Measurements from ENCODE around the gene APC.

The APC gene

GRCh38 chr5:112737463-112738190 is at the start of gene APC:
TSS of gene APC (plus strand) at chr5:112737885. CDS start at chr5:112754891, 17,006 bp downstream.
- Histone ChIP-seq H3K9ac (peak within 1 kb of the TSS; percentile 55), H3K9me3 (ENCODE audit: control insufficient read depth, low read length) (no peaks in the 10 kb centered on the region), H3K27ac (peak within 1 kb of the TSS; percentile 51), H3K4me1 (peaks cover 6% of the 10 kb centered on the region), H2AFZ (peak within 1 kb of the TSS; percentile 85), H3K27me3 (ENCODE audit: control insufficient read depth, insufficient read depth, low read length) (no peaks in the 10 kb centered on the region), H3K4me2 (ENCODE audit: low read length) (no peak within 1 kb of the TSS), H3K79me2 (peaks cover 1% of the 10 kb centered on the region), H3K4me3 (ENCODE audit: low read depth, low read length) (peak within 1 kb of the TSS; percentile 39), H3K36me3 (ENCODE audit: control insufficient read depth, insufficient read depth, low read length) (no peaks in the 10 kb centered on the region)
- TF ChIP-seq, protein P1, sequence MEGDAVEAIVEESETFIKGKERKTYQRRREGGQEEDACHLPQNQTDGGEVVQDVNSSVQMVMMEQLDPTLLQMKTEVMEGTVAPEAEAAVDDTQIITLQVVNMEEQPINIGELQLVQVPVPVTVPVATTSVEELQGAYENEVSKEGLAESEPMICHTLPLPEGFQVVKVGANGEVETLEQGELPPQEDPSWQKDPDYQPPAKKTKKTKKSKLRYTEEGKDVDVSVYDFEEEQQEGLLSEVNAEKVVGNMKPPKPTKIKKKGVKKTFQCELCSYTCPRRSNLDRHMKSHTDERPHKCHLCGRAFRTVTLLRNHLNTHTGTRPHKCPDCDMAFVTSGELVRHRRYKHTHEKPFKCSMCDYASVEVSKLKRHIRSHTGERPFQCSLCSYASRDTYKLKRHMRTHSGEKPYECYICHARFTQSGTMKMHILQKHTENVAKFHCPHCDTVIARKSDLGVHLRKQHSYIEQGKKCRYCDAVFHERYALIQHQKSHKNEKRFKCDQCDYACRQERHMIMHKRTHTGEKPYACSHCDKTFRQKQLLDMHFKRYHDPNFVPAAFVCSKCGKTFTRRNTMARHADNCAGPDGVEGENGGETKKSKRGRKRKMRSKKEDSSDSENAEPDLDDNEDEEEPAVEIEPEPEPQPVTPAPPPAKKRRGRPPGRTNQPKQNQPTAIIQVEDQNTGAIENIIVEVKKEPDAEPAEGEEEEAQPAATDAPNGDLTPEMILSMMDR (IDR thresholded peaks at IDR 0.05) = no peak

DNA sequence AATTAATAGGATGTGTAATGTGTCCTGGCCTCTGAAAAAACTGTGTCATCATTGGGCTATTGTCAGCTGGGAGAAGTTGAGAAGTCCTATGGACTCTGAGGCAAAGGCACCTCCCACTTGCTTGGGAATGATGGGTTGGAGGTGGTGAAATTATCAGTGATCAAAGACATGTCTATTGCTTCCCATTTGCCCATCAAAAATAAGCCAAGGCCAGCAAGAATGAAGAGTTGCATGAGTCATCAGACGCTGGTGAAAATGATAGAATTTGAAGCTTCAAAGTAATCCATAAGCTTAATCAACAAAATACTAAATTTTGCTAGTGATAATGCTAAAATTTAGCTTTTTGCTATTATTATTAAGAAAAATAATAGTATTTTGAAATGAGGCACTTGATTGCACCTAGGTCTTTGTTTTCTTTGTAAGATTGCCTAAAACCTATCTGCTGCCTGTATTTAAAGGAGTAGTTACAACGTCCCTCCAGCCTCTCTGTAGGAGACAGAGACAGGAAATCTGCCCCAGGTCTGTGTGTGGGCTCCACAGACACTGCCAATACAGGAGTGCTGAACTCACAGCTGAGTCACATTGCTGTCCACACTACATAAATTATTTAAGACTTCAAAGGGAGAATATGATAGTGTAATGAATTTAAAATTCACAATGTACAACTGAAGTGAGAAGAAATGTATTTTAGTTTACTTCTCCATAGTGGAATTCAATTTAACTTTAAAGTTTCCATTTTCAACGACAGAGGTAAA is 48.4 kb upstream of the APC start:
- Histone ChIP-seq H3K27me3 (ENCODE audit: control insufficient read depth, insufficient read depth, low read length) (no peaks in the 10 kb centered on the region), H3K27ac (no peak overlapping the region), H3K4me1 (peaks cover 10% of the 10 kb centered on the region), H3K9ac (no peak overlapping the region), H3K4me2 (ENCODE audit: low read length) (no peak overlapping the region), H2AFZ (peak overlapping the region; percentile 26), H3K9me3 (ENCODE audit: control insufficient read depth, low read length) (no peaks in the 10 kb centered on the region), H3K36me3 (ENCODE audit: control insufficient read depth, insufficient read depth, low read length) (no peaks in the 10 kb centered on the region), H3K79me2 (no peaks in the 10 kb centered on the region), H3K4me3 (ENCODE audit: low read depth, low read length) (no peak overlapping the region)
- TF ChIP-seq, protein P1 (IDR thresholded peaks at IDR 0.05) = no peak

DNA sequence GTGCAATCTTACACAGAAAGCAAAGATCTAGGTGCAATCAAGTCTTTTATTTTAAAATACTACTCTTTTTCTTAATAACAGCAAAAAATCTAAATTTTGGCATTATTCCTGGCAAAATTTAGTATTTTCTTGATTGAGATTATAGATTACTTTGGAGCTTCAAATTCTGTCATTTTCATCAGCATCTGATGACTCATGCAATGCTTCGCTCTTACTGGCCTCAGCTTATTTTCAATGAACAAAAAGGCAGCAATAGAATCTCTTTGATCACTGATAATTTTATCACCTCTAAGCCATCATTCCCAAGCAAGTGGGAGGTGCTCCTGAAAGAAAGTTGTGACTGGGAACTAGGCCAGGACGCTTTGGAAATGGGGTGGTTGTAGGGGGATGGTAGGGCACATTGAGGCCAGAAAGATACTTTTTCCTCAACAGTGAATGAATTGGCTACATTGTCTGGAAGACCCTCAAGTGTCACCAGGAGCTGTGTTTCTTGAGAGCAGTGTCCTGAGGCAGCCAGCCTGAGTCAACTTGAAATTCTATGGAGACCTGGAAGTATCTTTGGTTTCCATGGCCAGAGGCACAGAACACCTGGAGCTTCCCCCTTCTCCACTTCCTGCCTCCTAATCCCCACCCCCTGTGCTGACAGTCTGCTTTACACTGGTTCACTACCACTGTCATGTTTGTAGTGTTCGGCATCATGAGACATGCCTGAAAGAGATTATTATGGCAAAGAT is 46.9 kb upstream of the APC start:
- H2AFZ ChIP-seq = peak overlapping the region; percentile 39
- TF ChIP-seq, protein P1 (IDR thresholded peaks at IDR 0.05) = no peak
- no peak overlapping the region for H3K4me3 ChIP-seq (ENCODE audit: low read depth, low read length)
- no peak overlapping the region for H3K9ac ChIP-seq
- H3K27ac ChIP-seq = no peak overlapping the region
- peaks cover 10% of the 10 kb centered on the region for H3K4me1 ChIP-seq
- H3K4me2 ChIP-seq (ENCODE audit: low read length) = no peak overlapping the region
- H3K36me3 ChIP-seq (ENCODE audit: control insufficient read depth, insufficient read depth, low read length) = no peaks in the 10 kb centered on the region
- H3K79me2 ChIP-seq = no peaks in the 10 kb centered on the region
- H3K9me3 ChIP-seq (ENCODE audit: control insufficient read depth, low read length) = no peaks in the 10 kb centered on the region
- no peaks in the 10 kb centered on the region for H3K27me3 ChIP-seq (ENCODE audit: control insufficient read depth, insufficient read depth, low read length)

DNA sequence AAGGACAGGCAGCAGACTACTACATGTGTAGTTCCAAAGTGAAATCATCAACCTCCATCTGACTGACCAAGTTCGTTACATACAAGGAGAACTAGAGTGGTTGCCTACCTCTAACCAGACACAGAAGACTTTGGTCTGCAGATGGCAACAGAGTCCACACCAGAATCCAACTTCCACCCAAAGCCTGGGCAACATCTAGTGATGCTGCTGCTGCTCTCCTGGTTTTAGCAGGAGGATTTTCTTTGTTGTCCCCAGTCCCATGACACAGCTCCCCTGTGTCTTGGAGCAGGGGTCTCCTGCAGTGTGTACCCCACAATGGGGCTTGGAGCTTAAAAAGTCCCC is 46.4 kb upstream of the APC start:
- peak overlapping the region; percentile 39 for H2AFZ ChIP-seq
- no peak overlapping the region for H3K4me2 ChIP-seq (ENCODE audit: low read length)
- TF ChIP-seq, protein P1 (IDR thresholded peaks at IDR 0.05) = no peak
- no peaks in the 10 kb centered on the region for H3K27me3 ChIP-seq (ENCODE audit: control insufficient read depth, insufficient read depth, low read length)
- H3K36me3 ChIP-seq (ENCODE audit: control insufficient read depth, insufficient read depth, low read length) = no peaks in the 10 kb centered on the region
- H3K27ac ChIP-seq = no peak overlapping the region
- H3K9ac ChIP-seq = no peak overlapping the region
- no peak overlapping the region for H3K4me3 ChIP-seq (ENCODE audit: low read depth, low read length)
- H3K9me3 ChIP-seq (ENCODE audit: control insufficient read depth, low read length) = no peaks in the 10 kb centered on the region
- H3K4me1 ChIP-seq = peaks cover 10% of the 10 kb centered on the region
- no peaks in the 10 kb centered on the region for H3K79me2 ChIP-seq

All from parathyroid adenoma (tissue), 2 donors.